GM04504 (cell line): Measurements from ENCODE around the gene LRRC27.
"Not testable (repeated sequence)": the region's sequence is repeated elsewhere in the genome, so short reads cannot be mapped to it uniquely, and the experiment has no call there.

Source experiments
- DNase-seq: peaks from one replicate; pipeline ENCODE4 v3.0.0-alpha.2; 2012; ENCODE audit warnings: low read depth

LRRC27 gene

DNA sequence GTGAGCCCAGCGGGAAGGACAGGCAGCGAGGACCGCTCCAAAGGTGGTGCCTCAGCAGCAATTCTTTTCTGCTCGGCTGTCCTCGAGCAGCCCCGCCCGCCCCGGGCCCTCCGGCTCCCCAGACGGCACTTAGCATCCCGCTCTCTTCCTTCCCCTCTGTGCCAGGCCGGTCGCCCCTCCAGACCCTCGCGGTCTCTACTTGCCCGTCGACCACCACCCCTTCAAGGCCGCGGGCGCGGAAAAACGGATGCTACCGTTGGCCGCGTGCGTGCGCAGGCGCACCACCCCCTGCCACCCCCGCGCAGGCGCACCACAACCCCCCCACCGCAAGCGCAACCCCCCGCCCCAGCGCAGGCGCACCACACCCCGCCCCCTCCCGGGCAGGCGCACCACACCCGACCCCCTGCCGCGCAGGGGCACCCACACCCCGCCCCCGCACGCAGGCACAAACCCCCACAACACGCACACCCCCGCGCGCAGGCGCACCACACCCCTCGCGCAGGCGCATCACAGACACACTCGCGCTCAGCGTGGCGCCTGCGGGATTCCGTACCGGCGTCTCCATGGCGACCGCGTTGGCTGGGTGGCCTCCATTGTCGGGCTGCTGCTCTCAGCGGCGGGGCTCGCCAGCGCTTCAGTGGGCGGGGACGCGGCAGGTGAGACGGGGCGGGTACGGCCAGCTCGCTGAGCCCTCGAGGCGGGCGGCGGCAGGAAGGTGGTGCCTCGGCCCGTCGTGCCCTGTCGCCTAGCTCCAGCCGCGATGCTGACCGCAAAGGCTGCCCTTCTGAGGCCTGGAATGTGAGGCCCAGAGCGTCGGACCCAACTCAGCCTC, at the start of gene LRRC27:
LRRC27 (plus strand) TSS at position 593 of the 832 bp plus-strand sequence. CDS start 1,332 bp downstream, outside the sequence.
- DNase-seq, result peak; percentile 95

DNA sequence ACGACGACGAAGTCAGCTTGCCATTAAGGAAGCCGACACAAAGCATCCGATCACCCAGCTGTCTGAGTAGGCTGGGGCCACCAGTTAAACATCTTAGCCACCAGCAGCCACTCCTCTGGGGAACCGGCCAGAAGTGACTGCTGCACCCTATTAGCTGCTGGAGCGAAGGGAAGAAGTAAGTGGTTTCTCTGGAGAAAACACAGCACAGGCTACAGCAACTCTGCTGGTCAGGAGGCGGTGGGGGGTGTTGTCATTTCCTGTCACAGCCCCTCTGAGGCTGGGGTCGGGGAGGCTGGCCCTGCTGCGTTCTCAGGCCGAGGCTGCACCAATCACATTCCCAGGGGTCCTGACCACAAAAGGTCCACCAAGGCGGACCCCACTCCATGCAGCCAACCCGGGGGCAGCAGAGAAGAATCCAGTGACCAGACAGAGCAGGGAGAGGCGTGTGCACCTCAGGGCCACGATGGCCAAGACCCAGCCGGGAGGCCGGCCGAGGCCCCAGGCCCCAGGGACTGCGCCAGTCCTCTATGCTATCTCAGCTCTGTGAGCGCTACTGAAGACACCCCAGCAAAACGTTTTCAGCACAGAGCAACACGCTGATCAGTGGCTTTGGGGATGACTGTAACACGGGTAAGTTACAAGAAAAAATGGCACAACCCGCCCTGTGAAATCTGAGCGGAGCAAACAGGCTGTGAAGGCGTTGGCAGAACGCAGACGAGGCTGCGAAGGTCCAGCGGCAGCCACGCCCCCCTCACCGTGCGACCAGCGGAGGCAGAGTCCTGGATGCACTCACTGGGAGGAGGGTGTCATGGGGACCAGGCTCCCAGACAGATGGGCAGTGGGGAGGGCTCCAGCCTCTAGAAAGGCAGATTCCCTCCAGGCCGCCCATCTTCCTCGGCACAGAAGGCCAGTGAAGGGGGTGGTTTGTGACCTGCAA, 49.1 kb upstream of the LRRC27 start:
- no peak for DNase-seq

DNA sequence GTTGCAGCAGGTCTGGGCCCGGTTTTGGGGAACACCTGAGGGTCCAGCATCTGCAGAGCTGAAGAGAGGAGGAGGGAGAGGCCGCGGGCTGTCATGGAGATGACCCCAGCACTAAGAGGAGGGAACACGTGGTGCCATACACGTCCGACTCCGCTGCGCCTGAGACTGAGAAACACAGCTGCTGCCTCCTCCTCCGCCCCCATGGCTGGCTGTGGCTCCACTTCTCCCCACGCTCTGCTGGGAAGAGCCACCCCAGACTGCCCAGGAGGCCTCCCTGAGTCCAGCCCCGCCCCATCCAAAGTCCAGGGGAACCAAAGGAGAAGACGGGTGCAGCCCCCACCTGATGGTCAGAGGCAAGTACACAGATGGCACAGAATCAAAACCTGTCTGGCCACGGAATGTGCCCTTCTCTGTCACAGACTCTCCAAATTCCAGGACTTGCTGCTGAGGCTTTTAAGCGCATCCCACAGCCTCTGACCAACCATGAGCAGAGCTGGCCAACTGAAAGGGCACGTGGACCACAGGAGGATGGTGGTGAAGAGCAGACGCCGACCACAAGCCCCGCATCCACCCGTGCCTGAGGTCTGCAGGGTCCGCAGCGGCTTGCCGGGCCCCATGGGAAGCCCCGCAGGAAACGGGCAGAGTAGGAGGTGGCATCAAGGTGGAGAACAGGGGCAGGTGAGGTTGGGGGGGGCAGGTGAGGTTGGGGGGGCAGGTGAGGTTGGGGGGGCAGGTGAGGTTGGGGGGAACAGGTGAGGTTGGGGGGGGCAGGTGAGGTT, 48.2 kb upstream of the LRRC27 start:
- DNase-seq, result no peak

DNA sequence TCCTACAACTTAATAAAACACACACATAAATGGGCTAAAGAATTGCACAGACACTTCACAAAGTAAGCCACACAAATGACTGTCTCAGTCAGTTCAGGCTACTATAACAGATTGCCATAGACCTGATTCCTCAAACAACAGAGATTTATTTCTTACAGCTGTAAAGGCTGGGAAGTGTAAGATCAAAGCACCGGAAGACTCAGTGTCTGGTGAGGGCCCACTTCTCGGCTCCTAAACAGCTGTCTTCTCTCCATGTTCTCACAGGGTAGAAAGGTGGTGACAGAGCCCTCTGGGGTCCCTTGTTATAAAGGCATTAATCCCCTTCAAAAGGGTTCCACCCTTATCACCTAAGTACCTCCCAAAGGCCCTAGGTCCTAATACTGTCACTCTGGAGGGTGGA, 42.6 kb upstream of the LRRC27 start:
- DNase-seq, result no peak

DNA sequence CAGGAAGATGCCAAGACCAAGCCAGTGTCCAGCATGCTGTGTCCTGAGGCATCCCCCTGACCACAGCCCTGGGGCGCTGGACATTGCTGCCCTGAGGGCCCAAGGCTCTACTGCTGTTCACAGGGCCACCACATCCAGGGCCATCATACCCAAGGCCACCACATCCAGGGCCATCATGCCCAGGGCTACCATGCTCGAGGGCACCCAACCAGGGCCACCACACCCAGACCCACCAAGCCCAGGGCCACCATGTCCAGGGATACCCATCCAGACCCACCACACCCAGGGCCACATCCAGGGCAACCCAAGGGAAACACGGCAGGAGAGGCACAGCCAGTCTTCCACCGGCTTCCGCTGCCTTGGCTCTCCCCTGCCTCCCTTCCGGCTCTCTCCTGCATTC, 41.4 kb upstream of the LRRC27 start:
- no peak for DNase-seq

DNA sequence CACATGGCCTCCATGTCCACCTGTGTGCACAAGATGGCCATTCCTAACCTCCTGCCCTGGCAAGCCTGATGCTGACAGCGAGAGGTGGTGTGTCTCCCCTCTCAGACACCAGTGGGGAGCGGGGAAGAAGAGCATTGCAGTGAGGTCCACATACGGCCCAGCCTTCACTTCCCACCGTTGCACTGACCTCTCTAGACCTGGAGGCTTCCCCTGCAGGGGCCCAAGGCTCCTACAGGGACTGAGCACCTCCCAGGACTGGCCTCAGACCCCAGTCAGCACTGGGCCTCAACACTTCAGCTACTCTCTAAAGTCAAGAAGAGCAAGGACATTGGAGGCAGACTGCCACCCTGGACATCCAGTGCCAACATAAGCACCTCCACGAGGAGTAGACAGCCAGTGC, 40.2 kb upstream of the LRRC27 start:
- DNase-seq, result no peak

DNA sequence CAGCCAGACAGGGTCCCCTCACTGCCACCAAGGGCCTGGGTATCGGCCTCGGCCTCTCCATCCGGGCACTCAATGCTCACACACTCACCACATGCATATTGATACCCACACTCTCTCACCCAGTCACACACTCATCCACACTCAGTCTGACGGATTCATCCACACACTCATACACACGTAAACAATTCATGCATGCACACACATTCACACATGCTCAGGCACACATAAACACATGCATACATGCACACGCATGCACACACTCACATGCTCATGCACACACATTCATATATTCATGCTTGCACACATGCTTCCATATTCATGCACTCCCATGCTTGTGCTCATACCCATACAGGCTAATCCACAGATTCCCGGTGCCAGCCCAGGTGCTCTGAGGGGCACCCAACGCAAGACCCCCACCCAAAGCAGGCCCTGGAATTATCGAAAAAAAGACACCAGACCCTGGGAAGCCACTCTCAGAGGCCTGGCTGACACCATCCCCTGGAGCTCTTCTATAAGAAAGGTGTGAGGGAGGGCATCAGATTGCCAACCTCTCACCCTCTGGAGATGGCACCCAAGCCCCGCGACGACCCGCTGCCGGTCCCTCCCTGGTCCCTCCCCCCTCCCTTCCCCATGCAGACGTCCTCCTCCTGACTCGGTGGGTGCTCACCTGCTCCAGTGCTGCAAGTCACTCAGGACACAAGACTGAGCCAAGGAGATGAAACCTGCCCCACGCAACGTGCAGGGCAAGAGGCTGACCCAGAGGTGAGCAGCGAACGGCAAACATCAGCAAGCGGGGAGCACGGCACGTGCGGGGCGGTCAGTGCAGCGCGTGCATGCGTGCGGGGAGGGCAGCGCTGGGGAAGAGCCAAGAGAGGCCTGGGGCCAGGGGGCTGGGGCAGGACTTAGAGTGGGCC, 39.4 kb upstream of the LRRC27 start:
- no peak for DNase-seq

DNA sequence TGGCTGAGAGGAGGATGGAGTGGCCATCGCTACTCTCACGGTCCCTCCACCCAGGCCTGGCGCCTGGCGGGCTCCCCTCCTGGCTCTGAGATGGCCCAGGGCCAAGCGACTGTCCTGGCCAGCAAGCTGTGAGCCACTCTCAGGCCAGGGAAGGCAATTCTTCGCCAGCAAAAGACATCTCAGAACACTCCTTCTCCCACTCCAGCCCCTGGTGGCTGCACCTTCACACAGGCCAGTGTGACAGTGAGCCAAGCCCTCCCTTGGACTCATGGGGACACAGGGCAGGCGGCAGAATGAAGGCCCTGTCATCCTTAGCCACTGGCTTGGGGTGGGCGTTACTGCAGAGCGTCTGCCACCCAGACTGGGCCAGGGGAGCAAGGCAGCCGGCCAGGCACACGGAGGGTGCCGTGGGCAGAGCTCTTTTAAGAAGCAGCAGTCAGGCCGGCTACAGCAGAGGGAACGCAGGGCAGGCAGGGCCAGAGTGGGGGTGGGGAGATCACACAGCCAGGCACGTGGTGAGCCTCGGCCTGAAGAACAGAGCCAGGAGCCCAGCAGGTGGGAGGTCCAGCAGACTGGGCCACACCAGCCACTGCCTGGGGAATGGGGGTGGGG, 38.7 kb upstream of the LRRC27 start:
- no peak for DNase-seq

DNA sequence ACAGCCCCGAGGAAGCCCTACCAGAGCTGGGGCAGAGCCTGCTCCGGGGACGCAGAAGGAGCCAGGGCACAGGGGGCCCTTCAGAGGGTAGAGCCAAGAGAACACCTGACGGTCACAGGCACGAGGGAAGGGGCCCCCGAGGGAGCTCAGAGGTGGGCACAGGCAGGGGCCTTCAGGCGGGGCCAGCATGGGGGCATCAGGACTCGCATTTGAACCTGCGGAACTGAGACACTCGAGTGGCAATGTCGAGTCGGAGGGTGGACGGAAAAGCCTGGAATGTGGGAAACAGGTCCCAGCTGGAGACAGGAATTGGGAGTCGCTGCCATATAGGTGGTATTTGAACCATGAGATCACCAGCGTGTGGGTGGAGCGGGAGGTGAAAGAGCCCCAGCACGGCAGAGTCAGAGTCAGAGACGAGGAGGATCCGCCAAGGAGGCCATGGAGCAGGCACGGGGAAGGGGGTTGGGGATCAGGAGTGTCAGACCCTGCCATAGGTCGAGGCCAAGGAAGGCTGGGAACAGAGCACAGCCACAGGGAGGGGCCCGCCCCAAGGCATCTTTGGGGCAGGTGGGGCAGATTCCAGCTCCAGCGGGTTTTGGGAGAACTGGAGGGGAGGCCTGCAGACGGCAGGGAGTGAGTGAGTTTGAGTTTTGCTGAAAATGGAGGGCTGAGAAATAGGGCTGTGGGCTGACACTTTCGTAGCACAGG, 38.0 kb upstream of the LRRC27 start:
- DNase-seq, result no peak

DNA sequence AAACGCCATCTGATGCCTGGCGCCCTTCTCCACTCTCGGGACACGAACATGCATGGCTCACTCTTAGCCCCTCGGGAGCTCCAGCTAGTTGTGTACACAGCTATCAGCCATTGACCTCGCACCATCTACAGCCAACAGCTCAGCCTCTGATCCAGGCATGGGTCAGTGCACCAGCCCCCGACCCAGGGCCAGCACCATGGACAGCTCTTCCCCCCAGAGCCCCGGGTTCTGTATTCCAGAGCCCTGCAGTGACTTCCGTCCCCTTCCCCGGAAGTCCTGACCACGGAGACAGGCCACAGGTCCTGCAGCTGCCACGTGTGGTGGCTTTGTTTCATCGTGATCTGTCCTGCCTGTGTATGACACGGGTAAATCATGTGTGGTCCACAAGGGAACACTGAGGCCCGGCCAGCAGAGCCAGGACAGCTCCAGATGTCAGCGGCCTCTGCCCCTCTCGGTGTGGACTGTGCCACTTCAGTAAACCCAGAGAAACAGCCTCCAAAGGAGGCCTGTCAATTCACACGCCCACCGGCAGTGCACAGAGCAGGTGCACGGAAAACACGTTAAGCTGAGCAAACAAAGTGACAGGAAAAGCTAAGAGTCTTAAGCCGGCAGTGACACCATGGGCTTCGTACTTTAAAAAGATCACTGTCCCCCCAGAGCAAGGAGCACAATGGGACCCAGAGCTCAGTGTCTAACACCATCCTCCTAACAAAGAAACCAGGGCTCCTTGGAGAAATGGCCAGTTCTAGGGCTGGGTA, 37.3 kb upstream of the LRRC27 start:
- no peak for DNase-seq

DNA sequence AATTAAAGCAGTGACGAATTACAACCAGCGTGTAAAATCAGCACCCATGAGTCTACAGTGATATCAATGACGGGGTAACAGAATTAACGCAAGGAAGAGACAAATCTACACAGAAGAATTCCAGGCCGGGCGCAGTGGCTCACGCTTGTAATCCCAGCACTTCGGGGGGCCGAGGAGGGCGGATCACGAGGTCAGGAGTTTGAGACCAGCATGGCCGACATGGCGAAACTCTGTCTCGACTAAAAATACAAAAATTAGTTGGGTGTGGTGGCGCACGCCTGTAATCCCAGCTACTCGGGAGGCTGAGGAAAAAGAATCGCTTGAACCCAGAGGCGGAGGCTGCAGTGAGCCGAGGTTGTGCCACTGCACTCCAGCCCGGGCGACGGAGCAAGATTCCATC, 36.5 kb upstream of the LRRC27 start:
- not testable (repeated sequence) for DNase-seq

DNA sequence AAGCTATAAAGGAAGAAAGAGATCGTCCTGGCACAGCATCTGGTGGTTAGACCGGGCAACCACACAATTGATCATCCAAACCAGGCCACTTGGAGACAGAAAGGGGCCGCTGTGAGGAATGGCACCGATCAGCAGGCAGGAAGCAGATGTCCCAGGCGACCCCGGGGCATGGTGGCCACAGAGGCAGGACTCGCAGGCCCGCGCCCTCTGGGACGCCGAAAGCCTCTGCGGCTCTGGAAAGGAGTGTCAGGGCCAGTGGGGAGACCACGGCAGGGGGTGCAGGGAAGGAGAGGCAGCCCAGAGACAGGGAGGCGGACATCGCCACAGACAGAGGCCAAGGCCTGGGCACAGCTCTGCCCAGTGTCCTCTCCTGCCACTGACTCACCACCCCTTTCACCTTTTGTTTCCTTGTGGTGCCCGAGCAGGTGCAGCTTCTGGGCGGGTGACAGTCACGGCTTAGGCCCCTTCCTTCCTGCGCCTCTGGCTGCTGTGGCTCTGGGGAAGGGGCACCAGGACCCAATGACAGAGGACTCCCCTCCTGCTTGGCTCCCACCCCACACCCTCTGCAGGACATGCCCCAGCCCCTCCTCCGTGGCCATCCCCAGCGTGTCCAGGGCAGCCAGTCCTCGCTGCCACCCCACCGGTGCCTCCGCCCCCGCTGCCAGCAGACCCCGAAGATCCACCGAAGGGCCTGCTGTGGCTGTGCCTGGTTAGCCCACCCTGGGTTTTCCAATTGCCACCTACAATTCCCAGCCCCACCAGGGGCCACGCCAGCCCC, 35.1 kb upstream of the LRRC27 start:
- no peak for DNase-seq

DNA sequence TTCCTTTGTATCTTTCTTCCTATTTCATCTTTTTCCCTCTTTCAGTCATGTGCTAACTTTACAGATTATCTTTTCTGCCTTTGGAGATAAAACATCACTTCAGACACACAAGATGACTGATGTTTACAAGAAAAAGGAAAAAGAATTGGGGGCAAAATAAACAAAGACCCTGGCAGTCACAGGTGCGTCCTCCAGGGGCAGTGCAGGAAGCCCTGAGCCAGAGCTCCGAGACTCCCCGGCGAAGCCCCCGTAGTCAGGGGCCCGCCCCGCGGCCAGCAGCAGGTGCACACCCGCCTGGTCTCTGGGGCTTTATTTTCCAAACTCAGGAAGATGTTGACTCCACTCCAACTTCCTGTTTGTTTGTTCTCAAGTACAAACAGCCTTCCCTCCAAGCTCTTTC, 34.5 kb upstream of the LRRC27 start:
- DNase-seq, result no peak

DNA sequence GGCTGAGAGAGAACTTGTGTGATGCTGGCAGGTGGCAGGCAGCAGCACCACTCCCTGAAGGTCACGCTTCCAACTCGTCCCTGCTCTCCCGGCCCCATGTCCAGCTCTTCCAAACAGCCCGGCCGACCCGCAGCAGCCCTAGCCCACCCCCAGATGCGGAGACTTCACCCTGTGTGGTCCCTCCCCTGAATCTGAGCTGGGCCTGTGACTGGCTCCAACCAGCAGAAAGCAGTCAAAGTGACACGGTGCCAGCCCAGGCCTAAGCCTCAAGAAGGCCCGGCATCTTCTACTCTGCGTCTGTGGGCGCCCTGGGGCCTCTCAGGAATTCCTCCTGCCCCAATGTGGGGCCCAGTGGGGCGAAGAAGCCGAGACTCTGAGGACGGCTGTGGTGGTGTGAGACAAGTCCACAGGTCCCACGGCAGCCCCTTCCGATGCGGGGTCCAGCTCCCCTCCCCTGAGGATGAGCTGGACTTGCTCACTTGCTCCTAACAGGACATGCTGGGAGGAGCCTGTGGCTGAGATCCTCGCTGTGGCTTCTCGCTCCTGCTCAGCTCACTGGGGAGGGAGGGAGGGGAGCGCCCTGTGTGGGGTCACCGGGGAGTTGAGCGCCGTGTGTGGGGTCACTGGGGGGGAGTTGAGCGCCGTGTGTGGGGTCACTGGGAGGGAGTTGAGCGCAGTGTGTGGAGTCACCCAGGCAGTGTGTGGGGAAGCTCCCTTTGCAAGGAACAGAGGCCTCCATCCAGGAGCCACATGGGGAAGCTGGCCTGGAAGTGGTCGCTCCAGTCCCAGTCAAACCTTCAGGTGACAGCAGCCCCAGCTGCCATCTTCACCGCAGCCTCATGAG, 33.7 kb upstream of the LRRC27 start:
- no peak for DNase-seq

DNA sequence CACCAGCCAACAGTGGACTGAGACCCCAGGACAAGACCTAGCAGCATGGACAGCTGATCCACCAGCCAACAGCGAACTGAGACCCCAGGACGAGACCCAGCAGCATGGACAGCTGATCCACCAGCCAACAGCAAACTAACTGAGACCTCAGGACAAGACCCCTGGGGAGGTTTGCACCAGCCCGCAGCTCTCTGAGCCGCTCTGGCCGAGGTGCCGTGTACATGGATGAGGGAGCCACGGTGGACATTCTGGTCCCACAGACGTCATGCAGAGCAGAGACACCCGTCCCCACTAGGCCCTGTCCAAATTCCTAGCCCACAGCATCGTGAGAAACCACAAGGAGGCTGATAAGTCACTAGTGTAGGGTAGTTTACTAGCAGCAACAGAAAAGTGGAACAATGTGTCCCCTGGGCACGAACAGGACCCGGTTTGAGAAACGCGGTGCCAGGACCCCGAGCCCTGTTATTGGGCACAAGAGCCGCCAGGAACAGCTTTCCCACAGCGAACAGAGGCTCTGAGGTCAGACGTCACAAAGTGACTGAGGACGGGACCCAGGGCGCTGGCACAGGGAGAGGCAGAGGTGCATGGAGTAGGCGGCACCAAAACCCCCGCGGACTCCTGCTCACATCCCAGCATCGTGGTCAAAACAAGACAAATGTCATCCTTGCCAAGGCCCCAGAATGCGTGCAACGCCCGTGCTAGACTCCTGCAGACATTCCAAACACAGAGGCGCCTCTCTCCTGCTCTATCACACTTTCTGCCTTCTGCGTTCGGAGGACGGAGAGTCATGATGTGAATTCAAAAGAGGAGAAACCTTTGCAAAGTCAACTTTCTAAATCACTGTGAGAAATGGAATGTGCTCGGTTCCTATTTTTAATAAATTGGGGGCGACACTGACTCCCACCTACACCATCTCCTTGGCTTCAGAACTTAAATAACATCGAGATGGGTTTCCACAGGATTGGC, 32.3 kb upstream of the LRRC27 start:
- DNase-seq, result no peak

DNA sequence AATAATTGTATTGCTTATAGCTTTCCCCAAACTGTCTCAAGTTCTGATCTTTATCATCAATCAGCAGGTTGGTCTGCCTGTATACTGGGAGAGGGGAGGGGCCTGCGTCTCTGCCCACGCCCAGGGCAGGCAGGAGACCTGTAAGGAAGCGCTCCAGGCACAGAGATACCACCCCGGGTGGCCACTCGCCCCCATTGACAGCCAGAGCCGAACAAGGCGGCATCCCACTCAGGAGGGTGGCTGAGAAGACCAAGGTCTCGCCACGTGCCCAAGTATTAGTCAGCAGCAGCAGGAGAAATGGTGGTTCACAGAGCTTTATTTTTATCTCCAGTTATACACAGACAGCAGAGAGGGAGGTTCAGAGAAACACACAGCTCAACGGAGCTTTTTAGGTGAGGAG, 31.4 kb upstream of the LRRC27 start:
- no peak for DNase-seq
